GM12864 (cell line): Measurements from ENCODE around the gene IRX2.

Experiments
- DNase-seq: peaks from one replicate; pipeline ENCODE4 v3.0.0-alpha.2; 2011; ENCODE audit warnings: low read depth
- H3K4me3 ChIP-seq: 2 replicates; pipeline ENCODE4 v1.5.1; 2011; ENCODE audit warnings: mild to moderate bottlenecking, low read depth, low read length, control low read depth
- CTCF ChIP-seq: IDR thresholded peaks from 2 replicates; pipeline ENCODE4 v1.5.1; 2011; ENCODE audit warnings: low read depth, mild to moderate bottlenecking, moderate library complexity, low read length, control low read depth, inconsistent platforms; ENCODE audit errors: missing control alignments

The IRX2 gene

GRCh38 chr5:2699686-2700085 is 51.8 kb downstream of the IRX2 start:
- DNase-seq: no peak
- TF ChIP-seq CTCF: no peak
- no peak overlapping the region for H3K4me3 ChIP-seq

GRCh38 chr5:2699231-2699630 is 52.2 kb downstream of the IRX2 start:
- no peak overlapping the region for H3K4me3 ChIP-seq
- no peak for TF ChIP-seq CTCF
- DNase-seq: no peak

- no peak overlapping the region for H3K4me3 ChIP-seq
- no peak for DNase-seq
- no peak for TF ChIP-seq CTCF
Measured at GRCh38 chr5:2698581-2698980, 52.9 kb downstream of the IRX2 start.

GRCh38 chr5:2697446-2698200 is 53.9 kb downstream of the IRX2 start:
- H3K4me3 ChIP-seq: no peak overlapping the region
- no peak for DNase-seq
- no peak for TF ChIP-seq CTCF

- no peak for DNase-seq
- H3K4me3 ChIP-seq: no peak overlapping the region
- no peak for TF ChIP-seq CTCF
Measured at GRCh38 chr5:2697041-2697440, 54.4 kb downstream of the IRX2 start.
